T-helper 2 cell treated with Interferon-gamma antibody and Interleukin-4, amounts not matched to agents 100 ng/mL and 5 ng/mL, for 36 hours (primary cell): Measurements from ENCODE around the gene LPCAT1. TPM values are rescaled to one million over a fixed set of nuclear protein-coding genes. Genes with fewer than 3 reads are reported as not detected.

Experiments used
- intact Hi-C: fragments of 100-400 bp; cut with micrococcal nuclease; formaldehyde crosslinking; loops from one replicate; pipeline ENCODE4 v1.15.1; 2023
- total RNA-seq: library from RNA; stranded (reverse); gene quantifications from 2 replicates; pipeline ENCODE4 v1.2.3, GENCODE V29; 2022

Gene LPCAT1
- total RNA-seq, 1 donor from 2014 or later: 73.9 TPM

DNA sequence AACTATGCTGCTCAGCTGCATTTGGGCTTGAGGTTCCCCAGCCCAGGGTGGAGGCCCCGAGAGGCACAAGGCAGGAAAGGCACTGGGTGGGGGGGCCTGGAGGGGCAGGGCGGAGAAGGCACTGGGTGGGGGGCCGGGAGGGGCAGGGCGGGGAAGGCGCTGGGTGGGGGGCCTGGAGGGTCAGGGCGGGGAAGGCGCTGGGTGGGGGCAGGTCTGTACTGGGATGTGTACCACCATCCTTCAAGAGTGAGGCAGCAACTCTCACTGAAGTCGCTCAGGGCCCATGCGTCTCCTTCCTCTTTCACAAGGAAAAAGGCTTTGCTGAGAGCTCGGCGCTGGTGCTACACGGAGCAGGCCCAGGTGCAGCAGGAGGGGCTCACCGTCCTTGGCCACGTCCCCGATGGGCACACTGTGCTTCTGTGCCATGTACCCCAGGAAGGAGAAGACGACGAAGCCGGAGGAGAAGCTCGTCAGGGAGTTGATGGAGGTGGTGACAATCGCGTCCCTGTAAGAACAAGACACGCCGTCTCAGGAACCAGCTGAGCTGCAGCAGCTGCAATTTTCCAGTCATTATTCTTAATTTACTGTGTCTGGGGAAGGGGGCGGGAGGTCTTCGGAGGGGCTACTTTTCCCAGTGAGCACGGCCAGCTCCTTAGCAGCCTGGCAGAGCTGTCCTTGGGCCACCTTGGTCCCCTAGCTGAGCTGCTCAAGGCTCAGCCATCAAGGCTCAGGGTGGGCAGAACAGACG, 109.3 kb downstream of the LPCAT1 start:
- intact Hi-C loops: no loop called here

DNA sequence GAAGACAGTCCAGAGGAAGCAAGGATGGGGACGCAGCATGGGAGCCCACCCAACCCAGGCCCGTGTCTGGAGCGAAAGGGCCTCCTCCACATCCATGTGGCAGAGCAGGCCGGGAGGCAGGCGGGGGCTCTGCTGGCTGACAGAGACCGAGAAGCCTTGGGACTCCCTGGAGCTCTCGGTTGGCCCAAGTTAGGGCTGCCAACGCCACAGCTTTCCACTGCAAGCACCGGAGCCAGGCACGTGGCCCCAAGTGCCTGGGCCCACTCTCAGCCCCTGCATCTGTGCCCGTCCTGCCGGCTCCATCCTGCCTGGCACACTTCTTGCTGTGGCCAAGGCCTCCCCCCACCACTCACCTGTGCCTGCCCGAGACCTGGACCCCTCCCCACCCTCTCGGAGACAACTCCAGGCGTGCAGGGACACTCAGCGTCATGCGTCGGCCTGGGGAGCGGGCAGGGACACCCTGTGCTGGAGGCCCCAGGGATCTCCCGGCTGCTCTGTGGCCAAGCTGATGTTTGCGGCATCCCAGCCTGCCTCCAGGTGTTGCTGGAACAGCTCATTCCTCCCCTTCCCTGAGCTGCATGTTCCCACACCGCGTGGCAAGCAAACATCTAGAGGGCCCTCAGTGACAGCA, 110.0 kb downstream of the LPCAT1 start:
- intact Hi-C loops: no loop called here

- intact Hi-C loops: no loop called here
These were observed 110.5 kb downstream of the LPCAT1 start for GRCh38 chr5:1413211-1413610.

DNA sequence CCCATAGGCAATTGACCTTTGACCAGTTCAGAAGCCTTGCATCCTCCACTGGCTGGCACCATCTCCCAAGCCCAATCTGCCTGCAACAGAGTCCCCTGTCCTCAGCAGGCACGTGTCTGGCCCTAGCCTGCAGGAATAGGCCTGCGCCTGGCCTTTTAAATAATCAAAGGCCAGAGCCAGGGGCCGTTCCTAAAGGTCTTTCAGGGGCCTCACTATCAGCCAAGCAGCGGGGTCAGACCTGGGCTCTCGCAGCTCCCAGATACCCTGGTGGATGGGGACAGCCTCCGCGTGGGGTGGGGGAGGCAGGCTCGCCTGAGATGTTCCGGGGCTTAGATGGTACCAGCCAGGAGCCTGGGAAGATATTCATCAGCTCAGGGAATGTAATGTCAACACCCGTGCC, 111.1 kb downstream of the LPCAT1 start:
- intact Hi-C loops: no loop called here

- intact Hi-C loops: no loop called here
These were observed 111.6 kb downstream of the LPCAT1 start for GRCh38 chr5:1412163-1412562.

Other genes with a start within 250 kb of the LPCAT1 start
- gene TERT, start 228.9 kb downstream of the LPCAT1 start, total RNA-seq: 9.0 and 11.2 TPM in 2 replicates
- 116 and 118 TPM in 2 replicates for gene CLPTM1L, start 178.9 kb downstream of the LPCAT1 start, total RNA-seq
- 0.39 and 0.41 TPM in 2 replicates for gene SLC6A3, start 78.5 kb downstream of the LPCAT1 start, total RNA-seq